ENCODE results near the gene XPR1. TPM values are rescaled to one million over a fixed set of nuclear protein-coding genes. Genes with fewer than 3 reads are reported as not detected.
A peak's percentile ranks its signal among the peaks of the same experiment; 100 is the strongest.

Gene XPR1
- total RNA-seq (2014; rRNA removed; shearing (Covaris generic)), result 29.8 and 30.6 TPM in 2 replicates

DNA sequence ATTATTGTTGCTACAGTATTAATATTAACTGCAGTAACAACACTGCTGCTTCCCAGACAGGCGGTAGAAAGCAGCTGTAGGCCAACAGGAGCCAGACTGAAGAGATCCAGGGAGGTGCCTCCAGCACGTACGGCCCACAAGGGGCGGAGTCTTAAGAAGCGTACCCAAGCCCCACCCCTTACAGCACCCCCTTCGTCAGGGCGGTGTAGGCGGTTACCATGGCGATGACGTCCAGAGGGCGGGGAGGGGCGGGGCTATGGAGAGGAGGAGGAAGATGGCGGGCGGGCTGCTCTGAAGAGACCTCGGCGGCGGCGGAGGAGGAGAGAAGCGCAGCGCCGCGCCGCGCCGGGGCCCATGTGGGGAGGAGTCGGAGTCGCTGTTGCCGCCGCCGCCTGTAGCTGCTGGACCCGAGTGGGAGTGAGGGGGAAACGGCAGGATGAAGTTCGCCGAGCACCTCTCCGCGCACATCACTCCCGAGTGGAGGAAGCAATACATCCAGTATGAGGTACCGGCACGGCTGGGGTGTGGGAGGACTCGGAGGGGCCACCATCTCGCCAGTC, at the start of gene XPR1:
Gene XPR1 (plus strand): TSS at position 257 of the 560 bp plus-strand sequence. CDS start 180 bp downstream, at position 437.
- no peaks in the 10 kb centered on the region for H3K27me3 ChIP-seq
- peaks cover 7% of the 10 kb centered on the region; the same call in 1 of the 2 replicates for H3K4me1 ChIP-seq
- peak; percentile 98 to 99 for DNase-seq
- no peaks in the 10 kb centered on the region for H3K36me3 ChIP-seq
- peak within 1 kb of the TSS; percentile 66 for H3K27ac ChIP-seq
- peak within 1 kb of the TSS; percentile 94 for H3K4me3 ChIP-seq
- no peaks in the 10 kb centered on the region for H3K9me3 ChIP-seq (replicated peaks)

DNA sequence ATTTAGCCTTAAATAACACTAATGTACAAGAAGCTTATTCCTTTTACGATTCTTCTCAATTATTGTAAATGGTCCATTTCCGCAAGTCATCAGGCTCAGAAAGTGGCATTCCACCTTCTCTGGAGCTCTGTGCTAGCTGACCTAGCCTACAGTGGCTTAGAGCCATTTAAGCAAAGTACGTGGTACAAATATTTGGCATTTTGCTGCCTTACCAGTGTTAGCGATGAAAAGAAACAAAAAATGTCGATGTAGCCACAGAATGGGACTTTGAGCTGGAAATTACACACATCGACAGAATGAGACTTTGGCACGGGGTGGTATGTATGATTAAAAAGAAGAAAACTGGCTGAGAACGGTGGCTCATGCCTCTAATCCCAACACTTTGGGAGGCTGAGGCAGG, 47.0 kb upstream of the XPR1 start:
- H3K27ac ChIP-seq, result no peak overlapping the region
- no peak for DNase-seq

DNA sequence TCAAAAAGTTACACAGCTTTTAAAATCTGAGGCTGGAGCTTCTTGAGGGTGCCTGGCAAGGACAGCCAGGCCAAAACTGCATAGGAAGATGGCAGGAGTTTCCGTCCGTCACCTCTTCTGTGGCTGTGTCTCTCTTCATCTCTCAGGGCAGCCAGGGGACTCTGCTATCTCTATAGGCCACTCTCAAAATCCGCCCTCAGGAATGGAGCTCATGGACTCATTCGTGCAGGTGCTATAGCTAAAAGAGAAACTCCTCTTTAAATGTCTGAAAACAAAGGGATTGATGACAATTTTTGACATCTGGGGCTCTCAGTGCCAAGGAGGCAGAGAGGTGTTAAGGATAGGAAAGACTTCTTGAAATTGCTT, 45.8 kb upstream of the XPR1 start:
- Histone ChIP-seq H3K9me3 (replicated peaks) (no peaks in the 10 kb centered on the region), H3K4me1 (no peaks in the 10 kb centered on the region), H3K27ac (no peak overlapping the region), H3K4me3 (no peak overlapping the region), H3K36me3 (no peaks in the 10 kb centered on the region), H3K27me3 (no peaks in the 10 kb centered on the region)
- no peak for DNase-seq

More for the DNA sequence above, 47.0 kb upstream of the XPR1 start:
- Histone ChIP-seq H3K27me3 (no peaks in the 10 kb centered on the region), H3K36me3 (no peaks in the 10 kb centered on the region), H3K9me3 (replicated peaks) (no peaks in the 10 kb centered on the region), H3K4me3 (no peak overlapping the region), H3K4me1 (no peaks in the 10 kb centered on the region)

DNA sequence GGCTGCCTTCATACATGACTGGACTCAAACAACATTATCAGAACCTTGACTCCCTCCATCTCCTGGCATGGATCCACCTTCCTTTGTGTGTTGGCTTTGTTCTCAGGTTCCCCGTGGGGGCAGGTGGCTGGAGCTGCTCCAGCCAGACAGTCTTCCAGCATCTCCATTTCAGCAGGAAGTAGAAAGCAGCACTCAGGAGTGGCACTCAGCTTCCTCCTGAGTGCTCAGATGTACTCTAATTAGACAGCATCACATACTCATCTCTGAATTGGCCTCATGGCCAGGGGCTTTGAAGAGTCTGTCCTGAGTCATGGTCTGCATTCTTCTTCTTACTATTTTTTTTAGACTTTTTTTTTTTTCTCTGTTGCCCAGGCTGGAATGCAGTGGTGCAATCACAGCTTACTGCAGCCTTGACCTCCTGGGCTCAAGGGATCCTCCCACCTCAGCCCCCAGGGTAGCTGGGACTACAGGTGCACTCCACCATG, 45.1 kb upstream of the XPR1 start:
- Histone ChIP-seq H3K27me3 (no peaks in the 10 kb centered on the region), H3K36me3 (no peaks in the 10 kb centered on the region), H3K4me1 (no peaks in the 10 kb centered on the region), H3K4me3 (no peak overlapping the region), H3K27ac (no peak overlapping the region), H3K9me3 (replicated peaks) (no peaks in the 10 kb centered on the region)
- DNase-seq, result no peak

DNA sequence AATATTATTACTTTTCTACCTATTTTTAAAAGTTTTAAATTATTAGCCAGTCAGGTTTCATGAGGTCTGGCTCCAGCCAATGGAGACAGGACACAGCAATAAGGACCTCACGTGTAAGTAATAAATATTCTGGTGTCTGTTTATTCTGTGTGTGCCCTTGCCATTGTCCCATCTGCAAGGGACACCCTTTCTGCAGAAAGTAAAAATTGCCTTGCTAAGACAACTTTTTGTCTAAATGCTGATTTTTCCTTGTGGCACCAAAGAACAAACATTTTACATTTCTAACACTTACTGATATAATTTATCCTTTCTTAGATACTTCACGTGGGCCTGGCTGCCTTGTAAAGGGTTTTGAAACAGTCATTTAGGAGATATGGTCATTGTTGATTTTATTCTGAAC, 43.7 kb upstream of the XPR1 start:
- Histone ChIP-seq H3K9me3 (replicated peaks) (no peaks in the 10 kb centered on the region), H3K4me3 (no peak overlapping the region), H3K4me1 (no peaks in the 10 kb centered on the region), H3K27me3 (no peaks in the 10 kb centered on the region), H3K27ac (no peak overlapping the region), H3K36me3 (no peaks in the 10 kb centered on the region)
- DNase-seq, result no peak

DNA sequence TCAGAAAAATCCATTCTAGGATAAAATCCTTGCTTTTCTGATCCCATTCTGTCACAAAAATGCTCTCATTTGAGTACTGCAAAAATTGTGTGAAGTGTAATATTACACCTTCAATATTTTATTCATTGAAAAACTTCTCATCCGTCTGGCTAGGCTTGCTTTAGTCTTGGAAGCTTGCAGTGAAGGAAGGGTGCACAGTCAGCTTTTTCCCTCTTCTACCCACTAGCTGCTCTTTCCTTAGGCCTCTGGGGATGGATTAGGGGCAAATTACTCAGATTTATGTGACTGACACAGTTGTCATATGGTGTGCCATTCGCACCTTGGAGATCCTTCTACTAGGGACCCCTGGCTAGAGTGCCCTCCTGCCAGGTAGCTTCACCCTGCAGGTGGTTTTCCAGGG, 40.9 kb upstream of the XPR1 start:
- Histone ChIP-seq H3K27ac (no peak overlapping the region), H3K4me3 (no peak overlapping the region), H3K9me3 (replicated peaks) (no peaks in the 10 kb centered on the region), H3K36me3 (no peaks in the 10 kb centered on the region), H3K4me1 (no peaks in the 10 kb centered on the region), H3K27me3 (no peaks in the 10 kb centered on the region)
- DNase-seq, result no peak

DNA sequence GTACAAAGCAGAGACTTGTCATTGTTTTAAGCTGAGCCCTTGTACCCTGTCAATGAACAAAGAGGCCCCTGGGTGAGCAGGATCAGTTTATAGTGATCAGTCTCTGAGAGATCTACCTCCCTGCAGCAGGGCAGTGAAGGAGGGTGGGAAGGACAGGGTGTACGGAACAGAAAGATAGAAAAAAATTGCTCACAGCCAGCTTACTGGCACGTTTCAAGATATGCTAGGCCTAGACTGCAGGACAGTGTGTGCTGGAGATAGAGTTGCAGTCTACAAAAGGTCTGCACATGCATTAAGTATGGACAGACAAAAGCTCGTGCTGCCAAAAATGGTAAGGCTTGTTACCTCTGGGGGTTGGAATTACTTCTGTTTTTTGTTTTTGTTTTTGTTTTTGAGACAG, 38.4 kb upstream of the XPR1 start:
- Histone ChIP-seq H3K4me3 (no peak overlapping the region), H3K9me3 (replicated peaks) (no peaks in the 10 kb centered on the region), H3K4me1 (no peaks in the 10 kb centered on the region), H3K36me3 (no peaks in the 10 kb centered on the region), H3K27me3 (no peaks in the 10 kb centered on the region), H3K27ac (no peak overlapping the region)
- DNase-seq, result no peak

DNA sequence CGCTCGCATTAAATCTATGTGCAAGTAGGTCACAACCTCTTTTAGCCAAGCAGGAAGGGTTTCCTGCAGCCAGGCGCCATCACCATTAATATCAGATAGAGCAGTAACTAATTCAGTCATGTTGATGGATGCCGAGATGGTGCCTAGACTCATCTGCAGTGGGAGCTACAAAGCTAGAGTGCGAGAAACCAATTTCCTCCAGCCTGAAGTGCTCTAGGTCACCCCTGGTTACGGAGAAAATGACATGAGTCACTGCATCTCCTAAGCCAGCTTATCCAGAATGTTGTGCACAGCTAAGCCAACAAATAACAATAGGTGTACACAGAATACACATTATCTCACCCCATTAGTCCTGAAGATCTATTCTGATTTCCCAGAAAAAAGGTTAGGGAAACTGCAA, 37.1 kb upstream of the XPR1 start:
- Histone ChIP-seq H3K4me3 (no peak overlapping the region), H3K4me1 (no peaks in the 10 kb centered on the region), H3K27ac (no peak overlapping the region), H3K9me3 (replicated peaks) (no peaks in the 10 kb centered on the region), H3K27me3 (no peaks in the 10 kb centered on the region), H3K36me3 (no peaks in the 10 kb centered on the region)
- no peak for DNase-seq

DNA sequence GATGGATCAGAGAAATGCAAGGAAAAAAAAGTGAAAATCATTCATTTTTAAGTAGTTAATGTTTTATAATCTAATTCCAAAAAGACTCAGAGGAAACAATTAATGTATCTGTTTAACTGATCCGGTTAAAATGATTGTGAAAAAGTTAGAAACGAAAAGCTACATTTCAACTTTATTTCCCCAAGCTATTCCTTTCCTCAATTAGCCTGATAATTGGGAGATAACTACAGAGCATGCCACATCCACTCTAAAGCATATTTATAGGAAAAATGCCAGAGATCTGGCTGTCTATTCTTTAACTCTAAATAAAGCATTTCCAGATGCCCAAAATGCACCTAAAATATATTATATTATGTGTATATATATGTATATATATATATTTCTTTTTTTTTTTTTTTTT, 35.9 kb upstream of the XPR1 start:
- no peaks in the 10 kb centered on the region for H3K36me3 ChIP-seq
- no peaks in the 10 kb centered on the region for H3K4me1 ChIP-seq
- no peaks in the 10 kb centered on the region for H3K9me3 ChIP-seq (replicated peaks)
- DNase-seq, result no peak
- H3K4me3 ChIP-seq, result no peak overlapping the region
- no peak overlapping the region for H3K27ac ChIP-seq
- no peaks in the 10 kb centered on the region for H3K27me3 ChIP-seq

DNA sequence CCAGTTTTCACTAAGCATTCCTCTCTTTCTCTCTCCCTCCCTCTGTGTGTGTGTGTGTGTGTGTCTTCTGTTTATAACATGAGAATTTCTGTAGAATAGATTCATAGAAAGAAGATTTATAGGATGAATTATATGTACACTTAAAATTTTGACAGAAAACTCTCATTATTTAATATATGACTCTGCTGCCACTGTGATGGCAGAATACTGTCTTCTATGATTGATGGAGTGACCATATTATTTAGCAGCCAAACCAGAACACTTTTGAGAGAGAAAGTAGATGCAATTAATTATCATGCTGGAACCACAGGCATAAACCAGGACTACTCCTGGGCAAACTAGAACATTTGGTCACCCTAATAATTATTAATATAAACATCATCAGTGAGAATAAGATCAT, 34.3 kb upstream of the XPR1 start:
- no peak overlapping the region for H3K4me3 ChIP-seq
- H3K9me3 ChIP-seq (replicated peaks), result no peaks in the 10 kb centered on the region
- H3K36me3 ChIP-seq, result no peaks in the 10 kb centered on the region
- H3K4me1 ChIP-seq, result no peaks in the 10 kb centered on the region
- no peak overlapping the region for H3K27ac ChIP-seq
- no peaks in the 10 kb centered on the region for H3K27me3 ChIP-seq
- DNase-seq, result no peak

DNA sequence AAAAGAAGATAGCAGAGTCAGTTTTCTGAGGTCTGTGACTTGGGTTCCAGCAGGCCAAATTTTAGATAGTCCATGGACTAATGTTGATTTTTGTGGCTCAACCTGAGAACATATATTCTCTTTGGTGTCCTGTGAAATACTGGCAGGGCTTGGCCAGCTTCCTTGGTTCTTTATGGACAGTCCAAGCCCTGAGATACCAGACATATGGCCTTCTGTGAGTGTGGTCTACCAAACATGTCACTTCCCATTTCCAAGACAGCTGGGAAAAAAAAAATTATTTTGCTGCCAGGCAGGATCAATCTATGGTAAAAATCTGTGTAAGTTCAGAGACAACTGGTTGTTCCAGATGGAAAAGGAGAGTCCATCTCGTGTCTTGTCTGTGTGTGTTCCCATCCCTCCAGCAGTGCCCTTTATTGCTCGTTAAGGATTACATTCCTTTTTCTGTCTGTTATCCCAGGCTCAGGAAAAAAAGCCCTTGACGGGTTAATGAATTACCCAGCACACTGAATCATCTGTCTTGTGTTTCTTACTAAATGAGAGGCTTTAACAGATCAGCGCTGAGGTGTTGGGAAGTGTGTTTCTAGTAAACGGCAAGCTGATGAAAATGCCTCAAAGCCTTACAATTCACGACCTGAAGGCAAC, 33.4 kb upstream of the XPR1 start:
- Histone ChIP-seq H3K4me1 (no peaks in the 10 kb centered on the region), H3K27ac (no peak overlapping the region), H3K4me3 (no peak overlapping the region), H3K27me3 (no peaks in the 10 kb centered on the region), H3K9me3 (replicated peaks) (no peaks in the 10 kb centered on the region), H3K36me3 (no peaks in the 10 kb centered on the region)
- no peak for DNase-seq

DNA sequence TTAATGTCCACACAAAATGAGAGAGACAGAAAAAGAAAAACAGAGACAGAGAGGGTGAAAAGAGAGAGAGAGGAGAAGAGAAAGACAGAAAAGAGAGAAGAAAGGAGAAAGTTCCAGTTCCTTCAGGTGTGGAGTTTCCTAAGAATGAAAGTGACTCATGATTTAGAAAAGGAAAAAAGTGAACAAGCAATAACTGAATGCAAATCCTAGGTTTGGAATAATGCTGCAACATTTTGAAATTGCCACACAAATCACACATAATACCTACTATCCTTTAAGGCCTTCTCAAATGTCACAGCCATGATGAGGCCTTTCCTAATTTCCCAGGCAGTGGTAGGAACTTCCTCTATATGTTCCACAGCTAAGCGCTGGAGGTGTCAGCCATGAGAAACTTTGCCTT, 31.5 kb upstream of the XPR1 start:
- H3K27ac ChIP-seq, result no peak overlapping the region
- no peak for DNase-seq
- H3K36me3 ChIP-seq, result no peaks in the 10 kb centered on the region
- no peak overlapping the region for H3K4me3 ChIP-seq
- no peaks in the 10 kb centered on the region for H3K27me3 ChIP-seq
- no peaks in the 10 kb centered on the region for H3K9me3 ChIP-seq (replicated peaks)
- H3K4me1 ChIP-seq, result no peaks in the 10 kb centered on the region

DNA sequence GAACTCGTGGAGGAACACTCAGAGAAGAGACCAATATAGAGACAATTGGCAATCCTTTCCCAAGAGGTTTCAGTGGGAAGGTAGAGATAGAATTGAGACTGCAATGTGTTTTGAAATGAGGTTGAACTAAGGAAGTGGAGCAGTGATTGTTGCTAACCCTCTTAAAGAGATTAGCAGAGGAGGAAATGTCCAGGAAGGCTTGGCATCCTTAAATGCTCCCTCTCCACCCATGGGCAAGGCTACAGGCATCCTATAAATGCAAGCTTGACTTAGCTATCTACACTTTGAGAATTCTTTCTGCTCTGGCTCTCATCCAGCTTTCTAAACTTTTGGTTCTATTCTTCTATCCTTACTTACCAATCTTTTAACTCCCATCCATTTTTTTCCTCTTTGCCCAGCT, 30.3 kb upstream of the XPR1 start:
- Histone ChIP-seq H3K27ac (no peak overlapping the region), H3K27me3 (no peaks in the 10 kb centered on the region), H3K36me3 (no peaks in the 10 kb centered on the region), H3K4me3 (no peak overlapping the region), H3K4me1 (no peaks in the 10 kb centered on the region), H3K9me3 (replicated peaks) (no peaks in the 10 kb centered on the region)
- DNase-seq, result no peak

DNA sequence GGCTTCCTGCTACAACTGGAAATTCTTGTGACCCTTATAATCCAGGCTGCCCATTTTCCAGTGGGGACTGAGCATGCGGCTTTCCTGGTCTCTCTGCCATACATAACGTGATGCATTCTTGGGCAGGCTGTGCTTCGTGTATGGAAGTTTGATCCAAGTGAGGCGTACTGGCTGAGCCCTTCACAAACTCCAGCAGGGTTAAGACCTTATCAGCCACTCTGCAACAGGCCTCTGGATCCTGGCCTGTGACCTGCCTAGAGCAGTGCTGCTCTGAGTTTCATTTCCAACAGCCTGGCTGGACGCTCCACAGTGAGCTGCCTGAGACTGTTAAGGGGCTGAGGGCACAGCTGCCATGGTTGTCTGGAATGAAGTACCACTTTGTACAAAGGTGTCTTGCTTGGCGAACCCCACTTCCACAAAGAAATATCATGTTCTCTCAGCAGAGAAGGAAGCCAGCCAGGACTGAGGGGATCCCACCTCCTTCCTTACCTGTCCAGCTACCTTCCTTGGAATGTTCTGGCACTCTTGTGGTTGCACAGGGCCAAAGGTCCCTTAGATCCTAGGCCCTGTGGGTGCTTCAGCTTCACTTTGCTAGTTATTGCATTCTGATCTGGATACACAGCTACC, 28.5 kb upstream of the XPR1 start:
- no peak overlapping the region for H3K4me3 ChIP-seq
- no peaks in the 10 kb centered on the region for H3K36me3 ChIP-seq
- no peaks in the 10 kb centered on the region for H3K9me3 ChIP-seq (replicated peaks)
- DNase-seq, result no peak
- H3K27ac ChIP-seq, result no peak overlapping the region
- H3K4me1 ChIP-seq, result no peaks in the 10 kb centered on the region
- no peaks in the 10 kb centered on the region for H3K27me3 ChIP-seq

DNA sequence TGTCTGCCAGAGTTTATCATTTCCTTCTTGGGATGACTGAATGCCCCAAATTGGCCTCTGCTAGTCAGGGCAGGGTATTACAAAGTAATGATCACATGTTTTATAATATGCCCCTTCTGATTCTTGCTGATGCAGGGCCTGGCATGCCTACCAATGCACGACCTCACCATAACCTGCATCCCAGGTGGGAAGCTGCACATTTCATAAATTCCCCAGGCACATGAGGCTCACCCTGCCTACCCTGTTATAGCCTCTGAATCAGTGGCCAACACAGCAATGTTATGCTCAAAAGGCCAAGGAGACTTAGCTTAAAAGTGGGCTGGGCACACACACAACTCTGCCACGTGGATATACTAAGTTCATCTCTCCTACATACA, 28.0 kb upstream of the XPR1 start:
- Histone ChIP-seq H3K27me3 (no peaks in the 10 kb centered on the region), H3K4me1 (no peaks in the 10 kb centered on the region), H3K27ac (no peak overlapping the region), H3K4me3 (no peak overlapping the region), H3K36me3 (no peaks in the 10 kb centered on the region), H3K9me3 (replicated peaks) (no peaks in the 10 kb centered on the region)
- DNase-seq, result no peak

DNA sequence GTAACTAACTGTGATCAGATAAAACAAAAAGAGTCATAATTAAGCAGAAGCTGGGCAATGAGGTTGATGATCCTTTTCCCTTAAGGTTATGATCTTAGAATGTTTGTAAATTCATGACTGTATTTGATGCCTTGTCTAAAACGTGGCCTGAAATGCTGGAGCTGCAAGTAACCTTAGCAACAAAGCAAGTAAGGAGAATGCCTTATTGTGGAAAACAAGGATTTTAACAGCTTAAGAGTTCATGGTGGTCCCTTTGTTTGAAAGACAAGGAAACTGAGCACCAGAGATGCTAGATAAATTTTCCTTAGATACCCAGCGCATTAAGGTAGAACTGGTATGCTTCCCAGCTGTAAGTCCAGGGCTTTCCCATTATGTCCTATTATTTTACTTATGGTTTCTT, 25.7 kb upstream of the XPR1 start:
- DNase-seq, result no peak
- no peak overlapping the region for H3K4me3 ChIP-seq
- no peaks in the 10 kb centered on the region for H3K9me3 ChIP-seq (replicated peaks)
- no peaks in the 10 kb centered on the region for H3K36me3 ChIP-seq
- no peak overlapping the region for H3K27ac ChIP-seq
- H3K4me1 ChIP-seq, result no peaks in the 10 kb centered on the region
- no peaks in the 10 kb centered on the region for H3K27me3 ChIP-seq

Measured in SJCRH30 (cell line).